NCI-H2227 (cell line): ENCODE results near the gene ZNF672.
"Not testable (repeated sequence)": the region's sequence is repeated elsewhere in the genome, so short reads cannot be mapped to it uniquely, and the experiment has no call there.

Source experiments
- DNase-seq: peaks from one replicate; lab custom pipeline; 2025; ENCODE audit not compliant: unreplicated experiment; lab: John Stamatoyannopoulos, UW

ZNF672 gene

DNA sequence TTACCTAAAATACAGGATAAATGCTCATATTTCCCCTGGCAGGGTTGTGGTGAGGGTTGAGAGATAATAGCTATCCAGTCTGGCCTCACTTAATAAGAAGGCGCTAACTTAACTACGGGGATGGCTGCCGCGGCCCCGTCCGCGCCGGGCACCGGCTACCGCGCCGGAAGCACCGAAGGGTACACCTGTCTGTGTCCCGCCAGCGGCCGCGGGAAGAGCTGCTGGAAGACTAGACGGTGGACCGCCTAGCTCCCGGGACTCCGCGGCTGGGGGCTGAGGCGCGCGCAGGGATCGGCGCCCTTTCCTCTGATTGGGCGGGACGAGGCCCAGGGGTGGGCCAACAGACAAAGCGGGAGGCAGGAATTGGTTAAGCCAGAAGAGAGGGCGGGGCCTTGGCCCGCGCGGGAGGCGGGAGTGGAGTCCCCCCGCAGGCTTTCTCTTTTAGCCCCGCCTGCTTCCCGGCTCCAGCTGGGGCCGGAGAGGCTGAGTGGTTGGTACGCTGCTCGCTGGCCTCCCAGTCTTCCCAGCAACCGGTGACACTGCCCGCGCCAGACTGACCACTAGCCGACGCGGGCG is at the start of gene ZNF672:
ZNF672 (plus strand) TSS at position 444 of the 576 bp plus-strand sequence. CDS start 9,051 bp downstream, outside the sequence.
- DNase-seq, result peak; percentile 99

DNA sequence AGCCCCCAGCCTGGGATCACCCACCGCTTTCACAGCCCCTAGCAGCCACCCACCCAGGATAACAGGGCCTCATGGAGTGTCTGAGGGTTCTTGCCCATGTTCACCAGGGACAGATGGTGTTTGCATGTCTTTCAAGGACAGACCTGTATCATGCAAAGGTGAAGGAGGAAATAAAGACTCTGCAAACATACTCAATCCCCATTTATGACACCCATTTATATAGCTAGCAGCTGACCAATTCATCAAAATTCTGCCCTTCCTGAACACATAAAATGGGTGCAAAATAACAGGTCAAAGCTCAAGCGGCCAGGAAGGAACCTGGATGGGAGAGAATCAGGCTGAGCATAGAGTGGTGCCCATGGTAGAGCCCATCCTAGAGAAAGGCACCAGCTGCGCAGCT is 49.7 kb upstream of the ZNF672 start:
- no peak for DNase-seq

DNA sequence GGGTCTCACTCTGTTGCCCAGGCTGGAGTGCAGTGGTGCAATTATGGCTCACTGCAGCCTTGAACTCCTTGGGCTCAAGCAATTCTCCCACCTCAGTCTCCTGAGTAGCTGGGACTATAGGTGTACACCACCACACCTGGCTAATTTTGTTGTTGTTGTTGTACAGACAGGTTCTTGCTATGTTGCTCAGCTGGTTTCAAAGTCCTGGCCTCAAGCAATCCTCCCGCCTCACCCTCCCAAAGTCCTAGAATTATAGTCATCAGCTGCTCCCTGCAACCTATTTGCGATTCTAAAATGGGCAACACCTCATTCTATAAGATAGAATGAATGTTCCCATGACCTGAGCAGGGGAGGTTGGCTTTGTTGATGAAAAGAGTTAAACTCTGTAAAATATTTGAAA is 48.7 kb upstream of the ZNF672 start:
- not testable (repeated sequence) for DNase-seq

DNA sequence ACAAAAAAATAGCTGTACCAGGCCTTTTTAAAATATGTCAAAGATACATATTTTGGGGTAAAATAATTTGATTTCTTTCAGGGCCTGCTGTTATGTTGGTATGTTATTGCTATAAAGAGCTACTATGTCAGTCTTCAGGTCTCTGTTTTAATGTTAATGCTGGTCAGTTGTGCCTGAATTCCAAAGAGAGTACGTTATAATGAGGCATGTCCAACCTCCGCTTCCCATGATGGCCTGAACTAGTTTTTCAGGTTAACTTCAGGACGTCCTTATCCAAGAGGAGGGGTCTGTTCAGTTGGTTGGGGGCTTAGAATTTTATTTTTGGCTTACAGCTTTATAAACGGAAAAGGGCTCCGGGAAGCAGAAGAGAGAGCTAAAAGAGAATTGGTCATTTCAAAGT is 47.6 kb upstream of the ZNF672 start:
- no peak for DNase-seq

DNA sequence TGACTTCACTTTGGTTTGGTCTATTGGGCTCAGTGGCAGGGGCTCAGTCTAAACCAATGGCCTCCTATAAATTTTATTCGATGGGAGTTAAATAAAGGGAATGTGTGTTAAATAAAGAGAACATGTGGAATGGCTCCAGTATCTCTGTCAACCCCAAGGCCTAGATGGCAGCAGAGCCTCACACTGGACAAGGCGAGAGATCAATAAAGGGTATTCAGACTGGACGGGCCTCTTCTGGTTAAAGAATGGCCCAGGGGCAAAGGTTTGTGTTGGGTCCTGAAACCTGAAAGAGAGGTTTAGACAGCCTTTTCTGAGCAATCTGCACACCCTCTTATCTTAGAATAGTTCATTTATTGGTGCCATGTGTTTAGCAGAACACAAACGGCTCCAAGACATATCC is 47.0 kb upstream of the ZNF672 start:
- DNase-seq, result no peak

DNA sequence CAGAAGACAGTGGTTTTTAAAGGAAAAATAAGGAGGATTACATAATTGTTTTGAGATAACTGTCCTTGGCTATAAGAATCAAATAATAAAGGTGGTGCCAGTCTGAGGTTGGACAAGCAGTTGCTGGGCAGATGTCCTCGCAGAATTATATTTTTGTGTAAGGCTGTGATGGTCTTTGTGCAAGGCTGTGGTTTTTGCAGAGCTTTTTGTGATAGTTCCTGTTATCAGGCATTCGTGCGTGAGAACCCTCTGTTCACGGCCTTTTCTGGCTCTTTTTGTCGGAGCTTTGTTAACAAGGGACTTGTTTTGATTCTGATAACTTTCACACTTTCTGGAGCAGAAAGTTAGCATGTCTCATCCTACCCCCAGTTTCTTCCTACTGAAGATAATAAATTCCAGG is 45.7 kb upstream of the ZNF672 start:
- no peak for DNase-seq

DNA sequence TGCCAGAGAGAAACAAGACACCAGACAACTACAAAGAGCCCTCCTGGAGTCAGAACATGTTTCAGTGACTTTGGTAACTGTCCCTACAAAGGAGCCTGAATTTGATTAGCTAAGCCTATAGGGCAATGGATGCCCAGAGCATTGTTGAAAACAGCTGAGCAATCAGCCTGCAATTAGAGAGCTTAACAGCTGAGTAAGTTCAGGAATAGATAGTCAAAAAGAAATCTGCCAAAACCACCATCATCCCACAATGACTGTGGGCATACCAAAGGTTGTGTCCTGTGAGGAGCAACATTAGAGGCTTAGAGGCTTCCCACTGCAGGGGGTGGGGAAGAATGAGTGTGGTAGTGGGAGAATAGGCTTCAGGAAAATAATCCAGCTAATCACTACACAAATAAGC is 44.4 kb upstream of the ZNF672 start:
- DNase-seq, result no peak

DNA sequence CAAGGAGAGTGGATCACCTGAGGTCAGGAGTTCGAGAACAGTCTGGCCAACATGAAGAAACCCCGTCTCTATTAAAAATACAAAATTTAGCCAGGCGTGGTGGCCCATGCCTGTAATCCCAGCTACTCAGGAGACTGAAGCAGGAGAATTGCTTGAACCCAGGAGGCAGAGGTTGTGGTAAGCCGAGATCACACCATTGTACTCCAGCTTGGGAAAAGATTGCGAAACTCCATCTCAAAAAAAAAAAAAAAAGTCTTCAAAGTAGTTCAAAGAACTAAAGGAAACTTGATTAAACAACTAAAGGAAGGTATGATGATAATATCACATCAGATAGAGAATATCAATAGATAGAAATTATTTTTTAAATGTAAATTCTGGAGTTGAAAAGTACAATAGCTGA is 43.4 kb upstream of the ZNF672 start:
- DNase-seq, result not testable (repeated sequence)

DNA sequence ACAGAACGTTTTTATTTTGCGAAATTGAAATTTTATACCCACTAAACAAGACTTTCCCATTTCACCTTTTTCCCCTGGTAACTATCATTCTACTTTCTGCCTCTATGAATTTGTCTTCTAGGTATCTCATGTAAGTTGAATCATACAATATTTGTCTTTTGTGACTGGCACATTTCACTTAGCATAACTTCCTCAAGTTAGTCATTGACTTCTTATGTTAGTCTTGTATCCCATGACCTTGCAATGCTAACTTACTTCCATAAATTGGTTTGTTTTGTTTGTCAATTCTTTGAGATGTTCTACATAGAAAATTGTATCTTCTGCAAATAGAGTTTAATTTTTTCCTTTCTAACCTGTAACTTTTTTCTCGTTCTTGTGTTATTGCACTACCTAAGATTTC is 39.2 kb upstream of the ZNF672 start:
- no peak for DNase-seq

DNA sequence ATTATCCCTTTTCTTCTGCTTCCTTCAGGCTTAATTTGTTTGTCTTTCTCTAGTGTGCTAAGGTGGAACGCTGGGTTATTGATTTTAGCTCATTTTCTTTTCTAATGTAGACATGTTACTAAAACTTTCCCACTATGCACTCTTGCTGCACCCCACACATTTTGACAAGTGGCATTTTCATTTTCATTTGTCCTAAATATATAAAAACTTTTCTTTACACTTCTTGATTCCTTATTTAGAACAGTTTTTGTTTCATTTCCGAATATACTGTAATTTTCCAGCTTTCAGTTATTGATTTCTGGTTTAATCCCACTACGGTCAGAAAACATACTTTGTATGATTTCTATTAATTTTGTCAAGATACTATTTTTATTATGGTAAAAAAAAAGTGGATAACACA is 37.6 kb upstream of the ZNF672 start:
- DNase-seq, result no peak

DNA sequence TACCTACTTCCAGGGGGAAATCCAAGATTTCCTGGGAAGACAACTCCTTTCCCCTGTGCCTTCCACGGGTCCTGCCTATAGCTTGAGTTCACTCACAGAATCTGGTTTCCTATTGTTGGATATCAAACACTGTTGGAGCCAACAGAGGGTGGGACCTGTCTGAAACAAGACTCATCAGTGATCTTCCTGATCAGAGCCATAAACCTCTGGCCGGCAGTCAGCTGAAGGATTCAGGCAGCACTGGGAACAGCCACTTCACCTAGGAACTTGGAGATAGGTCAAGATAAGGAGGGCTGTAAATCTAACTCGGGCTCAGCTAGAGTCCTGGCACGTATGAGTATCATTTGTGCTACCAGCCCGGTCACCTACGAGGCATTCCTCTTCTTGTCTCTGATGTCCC is 35.6 kb upstream of the ZNF672 start:
- DNase-seq, result no peak

DNA sequence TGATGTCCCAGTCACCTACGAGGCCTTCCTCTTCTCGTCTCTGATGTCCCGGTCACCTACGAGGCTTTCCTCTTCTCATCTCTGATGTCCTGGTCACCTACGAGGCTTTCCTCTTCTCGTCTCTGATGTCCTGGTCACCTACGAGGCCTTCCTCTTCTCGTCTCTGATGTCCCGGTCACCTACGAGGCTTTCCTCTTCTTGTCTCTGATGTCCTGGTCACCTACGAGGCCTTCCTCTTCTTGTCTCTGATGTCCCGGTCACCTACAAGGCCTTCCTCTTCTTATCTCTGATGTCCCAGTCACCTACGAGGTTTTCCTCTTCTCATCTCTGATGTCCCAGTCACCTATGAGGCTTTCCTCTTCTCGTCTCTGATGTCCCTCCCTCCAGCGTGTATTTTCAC is 34.5 kb upstream of the ZNF672 start:
- DNase-seq, result not testable (repeated sequence)

DNA sequence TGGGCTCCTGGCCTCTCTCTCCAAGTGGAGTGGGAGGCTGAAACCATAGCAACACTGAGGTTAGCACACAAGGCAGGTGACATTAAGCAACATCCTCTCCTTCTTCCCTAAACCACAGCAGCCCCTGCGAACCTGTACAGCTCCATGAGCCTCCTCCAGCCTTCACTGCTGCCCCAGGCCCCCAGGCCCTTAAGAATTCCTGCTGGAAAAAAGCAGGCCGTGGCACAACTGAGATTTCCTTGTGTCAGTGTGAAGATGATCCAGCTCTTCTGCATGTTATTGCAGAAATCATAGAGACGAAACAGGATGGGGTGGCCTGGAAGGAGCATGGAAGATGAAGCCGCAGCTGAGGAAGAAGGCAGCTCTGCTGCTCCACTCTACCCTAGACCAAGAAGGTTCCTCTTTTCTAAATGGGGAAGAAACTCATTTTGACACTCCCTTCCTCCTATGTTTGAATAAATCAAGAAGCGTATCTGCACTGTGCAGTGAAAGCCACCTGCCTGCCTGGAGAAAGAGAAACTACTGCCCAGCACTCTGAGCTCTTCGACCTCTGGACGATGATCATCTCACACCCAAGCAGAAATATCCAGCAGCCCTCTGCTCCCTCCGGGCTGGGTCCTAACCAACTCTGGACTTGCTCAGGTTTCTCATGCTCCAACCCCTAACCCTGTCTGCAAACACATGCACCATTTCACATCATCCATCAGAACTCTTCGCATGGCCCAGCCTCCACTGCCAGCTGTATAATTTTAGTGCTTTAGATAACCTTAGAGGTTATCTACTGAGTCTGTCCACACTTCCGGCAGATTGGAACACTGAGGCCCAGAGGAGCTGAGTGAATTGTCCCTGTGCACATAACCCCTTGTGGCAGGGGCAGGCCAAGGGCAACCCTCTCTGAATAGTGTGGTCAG is 33.0 kb upstream of the ZNF672 start:
- no peak for DNase-seq

DNA sequence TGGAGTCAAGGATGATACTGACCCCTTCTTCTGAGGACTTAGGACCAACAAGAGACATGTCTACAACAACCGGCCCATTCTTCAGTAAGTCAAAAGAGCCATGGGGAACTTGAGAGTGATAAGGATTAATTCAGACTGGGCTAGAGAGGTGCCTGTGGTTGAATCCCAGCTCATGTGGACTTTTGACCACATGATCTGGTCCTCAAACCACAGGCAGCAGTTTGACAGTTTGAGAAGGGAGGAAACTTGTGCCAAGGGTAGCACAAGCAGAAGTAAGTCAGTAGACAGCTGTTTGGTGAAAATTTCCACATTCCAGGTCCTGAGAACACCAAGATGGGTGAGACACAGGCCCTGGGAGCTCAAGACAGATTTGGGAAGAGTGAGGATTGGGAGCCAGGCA is 32.1 kb upstream of the ZNF672 start:
- DNase-seq, result no peak

DNA sequence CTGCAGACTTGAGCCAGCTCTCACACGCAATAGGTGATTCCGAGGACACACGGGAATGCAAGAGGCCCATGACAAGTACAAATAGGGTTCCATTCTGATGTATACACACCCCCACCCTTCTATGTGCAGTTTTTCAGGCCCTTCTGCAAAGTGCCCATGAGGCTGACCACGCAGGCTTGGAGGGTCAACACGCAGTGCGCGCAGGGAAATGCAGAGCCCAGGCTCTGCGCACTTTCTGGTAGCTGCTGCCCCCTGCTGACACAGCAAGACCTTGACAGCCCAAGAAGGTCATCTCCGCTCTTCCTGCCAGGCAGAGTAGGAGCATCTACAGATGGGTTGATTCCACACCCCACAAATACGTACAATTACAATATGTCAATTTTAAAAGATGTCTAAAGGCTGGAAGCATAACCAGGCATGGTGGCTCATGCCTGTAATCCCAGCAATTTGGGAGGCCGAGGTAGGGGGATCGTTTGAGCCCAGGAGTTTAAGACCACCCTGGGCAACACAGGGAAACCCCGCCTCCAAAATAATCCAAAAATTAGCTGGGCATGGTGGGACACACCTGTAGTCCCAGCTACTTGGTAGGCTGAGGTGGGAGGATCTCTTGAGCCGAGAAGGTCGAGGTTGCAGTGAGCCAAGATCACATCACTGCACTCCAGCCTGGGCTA is 30.8 kb upstream of the ZNF672 start:
- no peak for DNase-seq

DNA sequence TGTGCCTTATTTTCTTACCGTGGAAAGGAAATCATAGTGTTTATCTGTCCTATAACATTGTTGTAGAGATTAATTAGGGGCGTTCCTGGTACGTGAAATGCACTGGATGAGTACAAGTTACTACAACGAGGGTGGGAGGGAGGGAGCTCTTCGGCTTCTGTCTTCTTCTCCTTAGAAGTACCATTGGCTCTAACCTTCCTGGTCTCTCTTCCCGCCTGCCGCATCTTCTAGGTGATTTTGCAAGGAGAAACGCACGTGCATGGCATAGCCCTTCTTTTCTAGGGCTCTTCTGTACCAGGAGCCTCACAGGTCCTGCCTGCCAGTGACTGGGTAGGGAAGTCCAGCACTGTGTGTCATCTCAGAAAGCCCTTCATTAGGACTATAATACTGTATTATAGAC is 29.1 kb upstream of the ZNF672 start:
- DNase-seq, result no peak

DNA sequence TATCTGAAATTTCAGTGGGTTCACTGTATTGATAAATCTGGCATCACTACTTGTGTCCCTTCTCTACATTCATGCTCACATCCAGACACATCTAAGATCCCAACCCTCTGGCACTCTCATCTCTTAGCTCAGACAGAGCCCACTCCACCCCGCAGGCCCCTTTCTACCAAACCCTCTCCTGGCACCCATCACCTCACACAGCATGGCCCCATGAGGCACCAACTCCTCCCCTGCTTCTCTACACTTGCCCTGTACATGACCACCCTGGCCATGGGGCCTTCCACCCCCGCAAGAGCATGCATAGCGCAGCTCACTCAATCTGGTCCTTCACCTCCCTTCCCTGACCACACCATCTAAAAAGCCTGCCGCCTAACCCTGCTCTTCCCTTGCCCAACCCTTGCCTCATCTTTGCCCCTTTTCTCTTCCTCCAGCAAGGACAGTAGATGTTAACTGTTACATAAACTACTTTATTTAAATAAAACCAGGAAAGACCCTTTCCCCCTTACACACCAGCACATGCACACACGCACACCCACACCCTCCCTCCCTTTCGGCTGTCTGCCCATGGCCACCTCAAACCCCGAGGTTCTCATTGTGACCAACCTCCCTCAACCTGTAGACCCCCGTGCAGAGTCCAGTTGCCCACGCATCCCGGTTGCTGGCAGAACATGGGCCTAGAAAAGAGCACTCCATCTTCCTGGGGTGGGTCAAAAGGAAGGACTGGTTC is 27.9 kb upstream of the ZNF672 start:
- no peak for DNase-seq

DNA sequence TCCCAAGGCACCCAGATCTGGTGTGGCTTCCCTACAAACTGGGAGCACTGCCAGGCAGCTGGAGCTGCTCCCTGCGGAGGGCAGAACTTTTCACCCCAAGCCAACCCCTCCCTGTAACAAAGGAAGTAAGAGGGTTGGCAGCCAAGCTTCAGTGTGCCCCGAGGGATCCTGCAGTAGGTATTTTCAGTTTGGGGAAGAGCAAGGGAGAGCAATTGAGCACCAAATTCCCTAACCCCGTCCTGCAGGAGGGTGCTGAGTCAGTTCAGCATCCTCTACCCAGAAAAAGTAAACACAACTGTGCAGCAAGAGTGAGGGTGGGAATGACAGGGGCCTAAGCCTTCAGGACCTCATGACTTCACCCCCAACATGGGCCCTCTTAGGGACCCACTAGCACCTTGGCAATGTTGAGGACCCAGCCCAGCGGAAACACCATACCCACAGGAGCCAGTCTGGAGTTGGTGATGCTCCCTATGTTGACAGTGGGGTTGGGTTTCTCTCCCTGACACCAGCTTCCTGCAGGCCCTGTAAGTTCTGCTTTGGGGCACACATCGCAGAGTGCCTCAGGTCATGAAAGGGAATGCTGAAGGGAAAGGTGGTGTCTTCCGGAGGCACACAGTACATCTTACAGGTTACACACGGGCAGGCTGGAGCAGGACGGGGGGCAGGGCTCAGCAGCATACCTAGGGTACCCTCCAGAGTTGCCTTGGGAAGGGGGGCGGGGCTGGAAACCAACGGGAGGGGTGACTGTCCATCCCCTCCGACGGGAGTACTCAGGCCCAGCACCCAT is 27.1 kb upstream of the ZNF672 start:
- no peak for DNase-seq

DNA sequence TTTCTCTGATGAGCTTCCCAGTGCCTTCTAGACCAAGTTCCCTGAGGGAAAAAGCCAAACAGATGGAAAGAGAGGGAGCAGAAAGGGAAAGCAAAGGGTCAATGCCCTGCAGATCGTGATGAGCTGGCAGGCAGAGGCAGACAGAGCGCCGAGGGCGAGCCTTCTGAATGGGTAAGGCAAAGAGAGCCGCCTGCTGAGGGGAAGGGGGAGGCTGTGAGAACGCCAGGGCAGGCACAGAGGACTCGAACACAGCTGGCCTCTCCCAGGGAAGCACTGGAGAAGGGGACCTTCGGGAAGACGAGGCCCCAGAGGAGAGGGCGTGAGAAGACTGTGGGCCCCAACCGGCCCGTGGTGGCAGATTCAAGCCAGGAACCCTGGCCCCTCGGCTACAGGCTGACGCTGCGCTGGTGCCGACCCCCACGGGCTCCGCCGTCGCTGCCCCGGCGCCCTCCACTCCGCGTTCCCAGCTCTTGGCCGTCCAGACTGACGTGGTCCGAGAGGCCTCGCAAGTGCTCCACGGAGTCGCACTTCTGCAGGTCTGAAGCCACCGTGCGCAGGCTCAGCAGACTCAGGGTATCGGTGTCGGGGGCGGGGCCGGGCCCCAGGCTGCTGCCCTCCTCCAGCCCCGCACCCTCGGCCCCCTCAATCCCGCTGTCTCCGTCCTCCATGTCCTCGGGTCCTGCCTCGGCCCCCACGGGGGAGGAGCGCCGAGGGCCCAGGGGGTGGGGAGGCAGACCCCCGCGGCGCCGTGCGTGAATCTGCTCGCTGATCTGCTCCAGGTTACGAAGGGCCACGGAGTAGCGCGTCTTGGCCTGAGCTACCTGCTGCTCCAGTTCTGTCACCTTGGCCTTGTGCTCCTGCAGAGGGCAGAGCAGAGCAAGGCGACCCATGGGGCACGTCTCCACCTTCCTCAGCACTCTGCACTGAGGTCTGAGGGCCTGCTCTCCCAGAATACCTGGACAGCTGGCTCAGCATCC is 26.2 kb upstream of the ZNF672 start:
- DNase-seq, result no peak
